Measurements from ENCODE around the gene ABCB8.

GRCh38 chr7:151078233-151079040 is 50.2 kb downstream of the ABCB8 start:
- TF ChIP-seq CTCF (optimal IDR thresholded peaks at IDR 0.05 in 1 of 3, IDR thresholded peaks at IDR 0.05 in 1 of 3, conservative IDR thresholded peaks at IDR 0.05 in 1 of 3; ENCODE audit: extremely low read depth in 1 of 3, insufficient read depth in 2 of 3, low read length in 3 of 3), result no peak
- TF ChIP-seq EZH2 (IDR thresholded peaks at IDR 0.05; ENCODE audit: low read length), result no peak

Measured in keratinocyte (primary cell).